HG03060 (cell line): Measurements from ENCODE around the gene CTBP1.

Experiments used
- ATAC-seq: cut with Tn5 transposase; IDR thresholded peaks from one replicate; pipeline ENCODE4 v1.9.1; 2021; ENCODE audit warnings: low read depth, moderate number of reproducible peaks; ENCODE audit not compliant: unreplicated experiment

The CTBP1 gene

DNA sequence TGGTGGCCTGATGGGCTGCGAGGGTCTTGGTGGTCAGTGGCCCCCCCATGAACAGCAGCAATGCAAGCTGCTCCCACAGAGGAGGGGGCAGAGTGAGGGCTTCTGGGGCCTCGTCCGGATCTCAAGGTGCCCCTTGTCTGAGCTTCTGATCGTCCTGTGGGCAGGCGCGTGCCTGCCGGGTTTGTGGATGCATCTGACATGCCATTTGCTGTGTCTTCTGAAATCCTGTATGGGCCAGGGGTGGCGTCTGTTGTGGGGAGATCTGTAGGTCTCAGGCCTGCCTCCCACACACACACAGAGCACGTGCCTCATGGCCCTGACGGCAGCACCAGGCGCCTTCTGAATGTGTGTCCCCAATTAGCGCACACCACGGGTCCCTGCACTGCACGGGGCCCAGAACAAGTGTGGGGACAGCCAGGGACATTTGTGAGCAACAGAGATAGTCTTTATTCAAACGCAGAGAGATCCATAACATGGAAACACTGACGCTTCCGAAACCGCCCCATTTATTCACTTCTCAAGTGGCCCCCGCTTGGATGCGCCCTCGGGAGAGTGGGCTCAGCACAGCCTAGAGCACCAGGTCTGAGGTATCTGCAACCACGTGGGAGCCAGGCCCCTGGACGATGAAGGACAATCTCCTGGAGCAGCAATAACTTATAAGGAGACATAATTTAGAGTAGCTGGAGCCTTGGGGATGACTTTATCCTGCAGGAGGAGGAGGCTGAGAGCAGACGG lies 82.3 kb downstream of the CTBP1 start:
- peak; percentile 5 for ATAC-seq

DNA sequence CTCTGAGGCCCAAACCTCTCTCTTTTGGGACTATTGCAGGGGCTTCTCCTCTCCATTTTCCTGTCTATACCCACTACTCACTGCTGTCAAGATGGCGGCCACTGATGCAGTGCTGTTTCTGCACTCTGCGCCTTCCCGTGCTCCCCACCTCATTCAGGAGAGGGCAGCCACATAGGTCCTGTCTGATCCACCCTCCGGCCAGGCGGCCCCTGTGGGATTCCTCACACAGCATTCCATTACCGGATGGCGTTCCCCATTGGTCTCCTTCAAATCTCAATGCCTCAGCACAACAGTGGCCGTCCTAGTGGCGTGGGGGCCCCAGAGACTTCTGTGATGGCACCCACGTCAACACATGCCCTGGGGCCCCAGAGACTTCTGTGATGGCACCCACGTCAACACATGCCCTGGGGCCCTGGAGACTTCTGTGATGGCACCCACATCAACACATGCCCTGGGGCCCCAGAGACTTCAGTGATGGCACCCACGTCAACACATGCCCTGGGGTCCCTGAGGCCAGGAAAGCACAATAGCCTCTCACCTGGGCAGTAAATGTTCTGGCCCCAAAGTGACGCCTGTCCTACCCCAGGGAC lies 83.9 kb downstream of the CTBP1 start:
- no peak for ATAC-seq

DNA sequence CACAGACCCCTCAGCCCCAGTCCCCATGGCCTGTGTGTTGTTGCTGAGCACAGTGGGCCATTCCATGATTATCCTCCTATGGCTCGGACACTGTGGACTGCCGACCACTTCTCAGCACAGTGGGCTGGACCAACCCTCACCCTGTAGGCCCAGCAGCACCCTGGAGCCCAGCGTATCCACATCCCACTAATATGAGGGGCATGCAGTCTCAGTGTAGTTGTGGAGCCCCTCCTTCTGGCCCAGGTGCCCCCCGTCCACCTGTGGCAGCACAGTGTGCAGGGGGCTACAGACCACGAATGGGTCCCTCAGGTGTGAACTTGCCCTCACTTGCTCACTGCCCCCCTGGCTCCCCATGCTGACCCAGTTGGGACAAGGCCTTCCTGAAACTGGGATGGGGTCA lies 84.5 kb downstream of the CTBP1 start:
- ATAC-seq = no peak

DNA sequence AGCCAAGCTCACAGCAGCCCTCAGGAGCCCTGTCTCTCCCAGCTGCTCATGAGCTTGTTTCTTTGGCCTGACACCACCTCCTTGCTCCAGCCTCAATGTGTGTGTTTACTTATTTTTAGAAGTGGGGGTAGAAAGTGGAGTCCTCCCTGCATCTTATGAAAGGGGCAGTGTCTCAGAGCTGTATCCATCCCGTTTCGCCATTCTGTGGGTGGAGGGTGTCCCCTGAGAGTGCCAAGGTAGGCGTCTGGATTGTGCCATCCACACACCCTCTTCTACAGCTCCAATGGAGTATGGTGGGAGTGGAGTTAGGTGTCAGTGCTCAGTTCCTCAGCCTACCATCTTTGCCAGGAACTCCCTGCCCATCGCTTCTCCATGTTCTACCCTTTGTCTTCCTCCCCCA lies 84.9 kb downstream of the CTBP1 start:
- ATAC-seq = no peak
